22Rv1 (cell line): ENCODE results near the gene VPS52.
"Not testable (repeated sequence)": the region's sequence is repeated elsewhere in the genome, so short reads cannot be mapped to it uniquely, and the experiment has no call there.

Experiments used
- H3K27ac ChIP-seq: fragments of 450-650 bp; 2 replicates; pipeline ENCODE4 v1.5.1; 2017
- CTCF ChIP-seq: fragments of 450-650 bp; IDR thresholded peaks from 2 replicates; pipeline ENCODE4 v1.5.1; 2017; ENCODE audit warnings: mild to moderate bottlenecking
- ZFX ChIP-seq: fragments of 450-650 bp; IDR thresholded peaks from 2 replicates; pipeline ENCODE4 v1.6.1; 2017; ENCODE audit warnings: antibody characterized with exemption, borderline replicate concordance

VPS52 gene

GRCh38 chr6:33243476-33243875 lies 28.2 kb downstream of the VPS52 start:
- TF ChIP-seq CTCF (no peak), ZFX (no peak)
- H3K27ac ChIP-seq = no peak overlapping the region

- H3K27ac ChIP-seq = no peak overlapping the region
- TF ChIP-seq ZFX = no peak
These were observed 29.7 kb downstream of the VPS52 start for GRCh38 chr6:33241968-33242367.

DNA sequence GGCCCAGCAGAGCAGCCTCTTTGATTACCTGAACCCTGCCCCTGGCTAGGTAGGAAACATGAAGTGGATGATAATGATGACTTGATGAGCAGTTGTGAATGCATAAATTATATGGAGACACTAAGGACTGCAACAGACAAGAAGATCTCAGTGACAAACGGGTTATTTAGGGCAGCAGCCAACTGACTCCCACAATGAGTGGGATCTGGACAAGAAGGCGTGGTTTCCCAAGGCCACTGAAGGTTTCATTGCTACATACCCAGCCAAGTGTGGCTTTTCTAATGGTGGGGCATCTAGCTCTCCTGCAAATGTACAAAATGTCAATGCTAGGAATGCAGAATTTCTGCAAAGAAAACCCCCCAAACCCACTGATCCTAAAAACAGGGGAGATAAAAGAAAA lies 33.9 kb downstream of the VPS52 start:
- no peak overlapping the region for H3K27ac ChIP-seq
- no peak for TF ChIP-seq CTCF
- TF ChIP-seq ZFX = no peak

GRCh38 chr6:33236852-33237251 lies 34.8 kb downstream of the VPS52 start:
- no peak overlapping the region for H3K27ac ChIP-seq
- TF ChIP-seq CTCF (no peak), ZFX (no peak)

DNA sequence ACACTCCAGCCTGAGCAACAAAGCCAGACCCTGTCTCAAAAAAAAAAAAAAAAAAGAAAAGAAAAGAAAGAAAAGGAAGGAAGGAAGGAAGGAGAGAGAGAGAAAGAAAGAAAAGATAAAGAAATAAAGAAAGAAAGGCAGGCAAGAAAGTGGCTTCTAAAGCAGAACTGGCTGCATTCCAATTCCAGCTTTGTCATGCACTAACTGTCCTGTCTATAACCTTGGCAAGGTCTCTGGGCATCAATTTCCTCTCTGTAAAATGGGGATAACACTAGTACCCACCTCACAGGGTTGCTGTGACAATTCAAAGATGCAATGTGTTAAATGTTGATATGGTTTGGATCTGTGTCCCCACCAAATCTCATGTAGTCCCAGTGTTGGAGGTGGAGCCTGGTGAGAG lies 35.3 kb downstream of the VPS52 start:
- no peak overlapping the region for H3K27ac ChIP-seq
- TF ChIP-seq ZFX (no peak), CTCF (no peak)

GRCh38 chr6:33235221-33235634 lies 36.4 kb downstream of the VPS52 start:
- no peak overlapping the region for H3K27ac ChIP-seq
- TF ChIP-seq ZFX (no peak), CTCF (no peak)

DNA sequence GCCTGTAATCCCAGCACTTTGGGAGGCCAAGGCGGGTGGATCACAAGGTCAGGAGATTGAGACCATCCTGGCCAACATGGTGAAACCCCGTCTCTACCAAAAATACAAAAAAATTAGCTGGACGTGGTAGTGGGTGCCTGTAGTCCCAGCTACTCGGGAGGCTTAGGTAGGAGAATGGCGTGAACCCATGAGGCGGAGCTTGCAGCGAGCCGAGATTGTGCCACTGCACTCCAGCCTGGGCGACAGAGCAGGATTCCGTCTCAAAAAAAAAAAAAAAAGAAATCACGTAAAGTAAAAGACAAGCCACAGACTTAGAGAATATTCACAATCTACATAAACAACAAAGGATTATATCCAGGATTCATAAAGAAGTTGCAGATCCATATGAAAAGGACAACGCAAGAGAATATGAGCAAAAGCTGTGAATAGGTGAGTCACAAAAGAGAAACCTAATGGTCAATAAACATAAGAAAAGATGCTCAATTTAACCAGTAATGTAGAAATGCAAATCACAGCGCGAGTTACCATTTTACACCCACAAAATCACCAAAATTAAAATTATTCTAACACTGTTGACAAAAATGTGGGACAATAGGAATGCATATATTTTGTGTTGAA lies 45.1 kb downstream of the VPS52 start:
- not testable (repeated sequence) for H3K27ac ChIP-seq

- TF ChIP-seq ZFX (no peak), CTCF (no peak)
- no peak overlapping the region for H3K27ac ChIP-seq
These were observed 54.0 kb downstream of the VPS52 start for GRCh38 chr6:33217681-33218080.
